Thymus (tissue), 11 donors: ENCODE results near the gene OR5H15. TPM values are rescaled to one million over a fixed set of nuclear protein-coding genes. Genes with fewer than 3 reads are reported as not detected.
"Not testable (repeated sequence)": the region's sequence is repeated elsewhere in the genome, so short reads cannot be mapped to it uniquely, and the experiment has no call there.

Experiments
- DNase-seq, 9 donors: peaks; one replicate each; pipeline ENCODE4 v3.0.0-alpha.2; 2013; ENCODE audit warnings: low spot score in 9 of 9, low read depth in 6 of 9, missing footprints in 1 of 9
- H3K27ac ChIP-seq, 2 donors: one replicate each; pipeline ENCODE4 v1.5.1; 2013; ENCODE audit warnings: control low read depth in 1 of 2, low read depth in 1 of 2, low read length in 1 of 2, mild to moderate bottlenecking in 1 of 2, moderate library complexity in 1 of 2
- H3K27me3 ChIP-seq, 2 donors: one replicate each; pipeline ENCODE4 v1.5.1; 2013; ENCODE audit warnings: low read length in 1 of 2; ENCODE audit not compliant: control insufficient read depth in 2 of 2, insufficient read depth in 1 of 2
- H3K36me3 ChIP-seq, 2 donors: one replicate each; pipeline ENCODE4 v1.5.1; 2013; ENCODE audit warnings: low read length in 1 of 2, mild to moderate bottlenecking in 1 of 2, moderate library complexity in 1 of 2; ENCODE audit not compliant: control insufficient read depth in 2 of 2, insufficient read depth in 2 of 2
- H3K4me1 ChIP-seq, 2 donors: one replicate each; pipeline ENCODE4 v1.5.1; 2013; ENCODE audit warnings: low read length in 2 of 2; ENCODE audit not compliant: control insufficient read depth in 2 of 2, insufficient read depth in 2 of 2
- H3K4me3 ChIP-seq, 2 donors: one replicate each; pipeline ENCODE4 v1.5.1; 2013; ENCODE audit warnings: low read length in 2 of 2, control low read depth in 1 of 2, mild to moderate bottlenecking in 1 of 2
- H3K9me3 ChIP-seq, 2 donors: one replicate each; pipeline ENCODE4 v1.5.1; 2013; ENCODE audit warnings: low read length in 1 of 2, mild to moderate bottlenecking in 1 of 2; ENCODE audit not compliant: control insufficient read depth in 2 of 2, insufficient read depth in 1 of 2
- WGBS: extraction: QIAGEN DNeasy Blood & Tissue Kit; methylation state at CpG from one replicate; pipeline ENCODE4 v1.1.7; 2013; 5-methylcytosine and 5-hydroxymethylcytosine counted together
- polyA plus RNA-seq: library from polyadenylated mRNA; stranded (reverse); fragments of 200-250 nt; gene quantifications from one replicate; pipeline ENCODE4 v1.2.3, GENCODE V29; 2013
- total RNA-seq: library from RNA; stranded (reverse); fragments of 120-200 nt; gene quantifications from one replicate; pipeline ENCODE4 v1.2.4, GENCODE V29; 2013
- donor health status: healthy.

Gene OR5H15
- total and polyA plus RNA-seq, 2 donors, result not detected

GRCh38 chr3:98171071-98171470 lies 4.6 kb downstream of the OR5H15 start:
- Histone ChIP-seq H3K27me3 (no peaks in the 10 kb centered on the region), H3K36me3 (no peaks in the 10 kb centered on the region), H3K4me3 (no peak overlapping the region), H3K9me3 (no peaks in the 10 kb centered on the region), H3K27ac (no peak overlapping the region), H3K4me1 (no peaks in the 10 kb centered on the region)
- WGBS, result 77% methylated on average over 1 of the region's 1 CpG
- DNase-seq, result no peak

- H3K27me3 ChIP-seq, result no peaks in the 10 kb centered on the region
- H3K4me3 ChIP-seq, result no peak overlapping the region
- H3K27ac ChIP-seq, result no peak overlapping the region
- DNase-seq, result no peak
- WGBS, result 94% methylated on average over 7 of the region's 7 CpGs
- no peaks in the 10 kb centered on the region for H3K9me3 ChIP-seq
- no peaks in the 10 kb centered on the region for H3K36me3 ChIP-seq
- H3K4me1 ChIP-seq, result no peaks in the 10 kb centered on the region
Observed at GRCh38 chr3:98172621-98173020, 6.1 kb downstream of the OR5H15 start.

GRCh38 chr3:98180319-98180890 lies 13.9 kb downstream of the OR5H15 start:
- WGBS, result 93% methylated on average over 3 of the region's 3 CpGs
- H3K9me3 ChIP-seq, result no peaks in the 10 kb centered on the region
- H3K4me1 ChIP-seq, result no peaks in the 10 kb centered on the region
- H3K36me3 ChIP-seq, result no peaks in the 10 kb centered on the region
- no peak overlapping the region for H3K4me3 ChIP-seq
- no peak for DNase-seq
- no peaks in the 10 kb centered on the region for H3K27me3 ChIP-seq
- no peak overlapping the region for H3K27ac ChIP-seq

- DNase-seq, result no peak
- Histone ChIP-seq H3K36me3 (no peaks in the 10 kb centered on the region), H3K9me3 (no peaks in the 10 kb centered on the region), H3K27me3 (no peaks in the 10 kb centered on the region), H3K4me1 (no peaks in the 10 kb centered on the region), H3K27ac (no peak overlapping the region), H3K4me3 (no peak overlapping the region)
Observed at GRCh38 chr3:98182196-98182595, 15.7 kb downstream of the OR5H15 start.

GRCh38 chr3:98185180-98185579 lies 18.7 kb downstream of the OR5H15 start:
- H3K4me1 ChIP-seq, result no peaks in the 10 kb centered on the region
- H3K27ac ChIP-seq, result no peak overlapping the region
- no peaks in the 10 kb centered on the region for H3K27me3 ChIP-seq
- no peak for DNase-seq
- no peaks in the 10 kb centered on the region for H3K36me3 ChIP-seq
- no peaks in the 10 kb centered on the region for H3K9me3 ChIP-seq
- H3K4me3 ChIP-seq, result no peak overlapping the region

GRCh38 chr3:98188545-98188944 lies 22.0 kb downstream of the OR5H15 start:
- Histone ChIP-seq H3K4me3 (no peak overlapping the region), H3K27me3 (no peaks in the 10 kb centered on the region), H3K36me3 (no peaks in the 10 kb centered on the region), H3K9me3 (no peaks in the 10 kb centered on the region), H3K4me1 (no peaks in the 10 kb centered on the region), H3K27ac (no peak overlapping the region)
- peak in 4 of 9 donors; percentile 9 to 31 (median 20) for DNase-seq
- 4% methylated on average over 3 of the region's 3 CpGs for WGBS

GRCh38 chr3:98190911-98191310 lies 24.4 kb downstream of the OR5H15 start:
- not testable (repeated sequence) for H3K4me1 ChIP-seq, H3K27ac ChIP-seq, H3K9me3 ChIP-seq, H3K4me3 ChIP-seq, H3K27me3 ChIP-seq, DNase-seq, H3K36me3 ChIP-seq

GRCh38 chr3:98196293-98196692 lies 29.8 kb downstream of the OR5H15 start:
- WGBS, result over 99% methylated on average over 2 of the region's 2 CpGs
- not testable (repeated sequence) for H3K9me3 ChIP-seq, H3K4me1 ChIP-seq, H3K36me3 ChIP-seq, H3K27ac ChIP-seq, H3K27me3 ChIP-seq, H3K4me3 ChIP-seq, DNase-seq

GRCh38 chr3:98199020-98199419 lies 32.5 kb downstream of the OR5H15 start:
- Histone ChIP-seq H3K27me3 (no peaks in the 10 kb centered on the region), H3K27ac (no peak overlapping the region), H3K4me3 (no peak overlapping the region), H3K4me1 (no peaks in the 10 kb centered on the region), H3K9me3 (no peaks in the 10 kb centered on the region), H3K36me3 (no peaks in the 10 kb centered on the region)
- WGBS, result 90% methylated on average over 1 of the region's 1 CpG
- no peak for DNase-seq

- Histone ChIP-seq H3K36me3 (no peaks in the 10 kb centered on the region), H3K9me3 (no peaks in the 10 kb centered on the region), H3K4me1 (no peaks in the 10 kb centered on the region), H3K27ac (no peak overlapping the region), H3K4me3 (no peak overlapping the region), H3K27me3 (no peaks in the 10 kb centered on the region)
- no peak for DNase-seq
- 95% methylated on average over 2 of the region's 2 CpGs for WGBS
Observed at GRCh38 chr3:98209244-98209643, 42.7 kb downstream of the OR5H15 start.
